Measurements from ENCODE around the gene MED25.

DNA sequence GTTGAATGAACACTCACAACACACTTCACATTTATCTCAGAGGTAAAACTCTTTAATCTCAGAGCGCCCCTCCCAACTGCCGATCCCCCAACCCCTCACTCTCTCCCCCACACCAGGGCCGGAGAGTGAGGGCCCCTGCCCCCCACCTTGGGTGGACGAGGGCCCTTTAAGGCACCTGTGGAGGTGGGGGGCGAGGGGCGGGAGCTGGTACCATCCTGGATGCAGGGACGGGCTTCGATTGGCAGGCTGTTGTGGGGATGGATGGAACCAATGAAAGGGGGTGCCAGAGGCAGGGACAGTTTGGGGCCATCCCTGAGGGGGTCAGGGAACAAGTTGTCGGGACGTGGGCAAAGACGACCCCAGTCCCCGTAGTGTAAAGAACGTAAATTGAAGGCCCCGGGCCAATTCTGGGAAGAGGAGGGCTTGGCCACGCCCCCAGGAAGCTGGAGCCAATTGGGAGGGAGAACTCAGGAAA lies 51.0 kb downstream of the MED25 start:
- TF ChIP-seq, protein P1, sequence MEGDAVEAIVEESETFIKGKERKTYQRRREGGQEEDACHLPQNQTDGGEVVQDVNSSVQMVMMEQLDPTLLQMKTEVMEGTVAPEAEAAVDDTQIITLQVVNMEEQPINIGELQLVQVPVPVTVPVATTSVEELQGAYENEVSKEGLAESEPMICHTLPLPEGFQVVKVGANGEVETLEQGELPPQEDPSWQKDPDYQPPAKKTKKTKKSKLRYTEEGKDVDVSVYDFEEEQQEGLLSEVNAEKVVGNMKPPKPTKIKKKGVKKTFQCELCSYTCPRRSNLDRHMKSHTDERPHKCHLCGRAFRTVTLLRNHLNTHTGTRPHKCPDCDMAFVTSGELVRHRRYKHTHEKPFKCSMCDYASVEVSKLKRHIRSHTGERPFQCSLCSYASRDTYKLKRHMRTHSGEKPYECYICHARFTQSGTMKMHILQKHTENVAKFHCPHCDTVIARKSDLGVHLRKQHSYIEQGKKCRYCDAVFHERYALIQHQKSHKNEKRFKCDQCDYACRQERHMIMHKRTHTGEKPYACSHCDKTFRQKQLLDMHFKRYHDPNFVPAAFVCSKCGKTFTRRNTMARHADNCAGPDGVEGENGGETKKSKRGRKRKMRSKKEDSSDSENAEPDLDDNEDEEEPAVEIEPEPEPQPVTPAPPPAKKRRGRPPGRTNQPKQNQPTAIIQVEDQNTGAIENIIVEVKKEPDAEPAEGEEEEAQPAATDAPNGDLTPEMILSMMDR (conservative IDR thresholded peaks at IDR 0.05 in 1 of 2, IDR thresholded peaks at IDR 0.05 in 1 of 2; ENCODE audit: low read depth in 1 of 2, low read length in 2 of 2) = no peak
- TF ChIP-seq EZH2 (IDR thresholded peaks at IDR 0.05; ENCODE audit: low read length, missing control alignments) = no peak

All from fibroblast of lung (primary cell).